Neuronal stem cell (in vitro differentiated cells): ENCODE results near the gene CACNA2D2.

Source experiments
- DNase-seq: peaks from one replicate; pipeline ENCODE4 v3.0.0-alpha.2; 2013; ENCODE audit warnings: low spot score
- H2AFZ ChIP-seq: one replicate; pipeline ENCODE4 v1.6.1; 2013; ENCODE audit warnings: mild to moderate bottlenecking, low read length, inconsistent platforms
- H2AK5ac ChIP-seq: 2 replicates; pipeline ENCODE4 v1.6.1; 2013; ENCODE audit warnings: low read depth, mild to moderate bottlenecking, inconsistent platforms, low read length, moderate library complexity, mixed read lengths
- H2BK120ac ChIP-seq: 2 replicates; pipeline ENCODE4 v1.6.1; 2013; ENCODE audit warnings: low read depth, mild to moderate bottlenecking, inconsistent platforms, low read length, moderate library complexity, mixed read lengths
- H2BK12ac ChIP-seq: one replicate; pipeline ENCODE4 v1.6.1; 2013; ENCODE audit warnings: low read length, inconsistent platforms
- H2BK15ac ChIP-seq: 2 replicates; pipeline ENCODE4 v1.6.1; 2013; ENCODE audit warnings: mild to moderate bottlenecking, low read length, inconsistent platforms, mixed read lengths
- H2BK5ac ChIP-seq: one replicate; pipeline ENCODE4 v1.6.1; 2013; ENCODE audit warnings: inconsistent platforms, mild to moderate bottlenecking, low read length, moderate library complexity
- H3K14ac ChIP-seq: one replicate; pipeline ENCODE4 v1.6.1; 2013; ENCODE audit warnings: low read length, inconsistent platforms
- H3K18ac ChIP-seq: 2 replicates; pipeline ENCODE4 v1.6.1; 2013; ENCODE audit warnings: low read length, inconsistent platforms
- H3K23ac ChIP-seq: 2 replicates; pipeline ENCODE4 v1.6.1; 2013; ENCODE audit warnings: low read depth, mild to moderate bottlenecking, mixed read lengths, low read length, inconsistent platforms; ENCODE audit not compliant: poor library complexity
- H3K27ac ChIP-seq: replicated peaks from 3 replicates; pipeline ENCODE4 v1.5.1; 2013; ENCODE audit warnings: low read length, inconsistent platforms
- H3K27me3 ChIP-seq, 3 experiments: 2 replicates each; pipeline ENCODE4 v1.6.1; 2013; ENCODE audit warnings: low read length in 3 of 3, mild to moderate bottlenecking in 2 of 3, inconsistent platforms in 1 of 3, low read depth in 1 of 3, mixed read lengths in 1 of 3, moderate library complexity in 1 of 3; ENCODE audit not compliant: control insufficient read depth in 3 of 3, insufficient read depth in 3 of 3
- H3K36me3 ChIP-seq, 2 donors: replicated peaks in 1 of 2; 2 replicates each; pipeline ENCODE4 v1.6.1; 2013; ENCODE audit warnings: low read length in 2 of 2; ENCODE audit not compliant: control insufficient read depth in 2 of 2, insufficient read depth in 2 of 2
- H3K4ac ChIP-seq: 2 replicates; pipeline ENCODE4 v1.6.1; 2013; ENCODE audit warnings: inconsistent platforms, mild to moderate bottlenecking, low read length, moderate library complexity
- H3K4me1 ChIP-seq, 2 donors: 1 replicate in 1 of 2; 2 replicates in 1 of 2; pipeline ENCODE4 v1.6.1; 2013; ENCODE audit warnings: low read length in 2 of 2, low read depth in 1 of 2; ENCODE audit not compliant: control insufficient read depth in 2 of 2, insufficient read depth in 1 of 2
- H3K4me2 ChIP-seq: one replicate; pipeline ENCODE4 v1.6.1; 2013; ENCODE audit warnings: mild to moderate bottlenecking, low read length, inconsistent platforms; ENCODE audit not compliant: insufficient read depth, poor library complexity, severe bottlenecking
- H3K4me3 ChIP-seq, 2 donors: 2 replicates each; pipeline ENCODE4 v1.5.1; 2013; ENCODE audit warnings: low read length in 2 of 2, mild to moderate bottlenecking in 2 of 2, inconsistent platforms in 1 of 2, moderate library complexity in 1 of 2
- H3K79me1 ChIP-seq: one replicate; pipeline ENCODE4 v1.6.1; 2013; ENCODE audit warnings: low read depth, mild to moderate bottlenecking, inconsistent platforms, low read length, moderate library complexity
- H3K9ac ChIP-seq: one replicate; pipeline ENCODE4 v1.6.1; 2013; ENCODE audit warnings: mild to moderate bottlenecking, low read depth, low read length, inconsistent platforms; ENCODE audit not compliant: poor library complexity
- H3K9me3 ChIP-seq, 2 donors: replicated peaks in 1 of 2; 2 replicates each; pipeline versions ENCODE3 to v1.6.1; 2013; ENCODE audit warnings: low read length in 2 of 2, mild to moderate bottlenecking in 2 of 2, inconsistent platforms in 1 of 2, low read depth in 1 of 2, mixed read lengths in 1 of 2, moderate library complexity in 1 of 2; ENCODE audit not compliant: control insufficient read depth in 2 of 2, insufficient read depth in 1 of 2
- H4K8ac ChIP-seq: one replicate; pipeline ENCODE4 v1.6.1; 2013; ENCODE audit warnings: low read depth, mild to moderate bottlenecking, inconsistent platforms, low read length, moderate library complexity
- H4K91ac ChIP-seq: one replicate; pipeline ENCODE4 v1.6.1; 2013; ENCODE audit warnings: low read length, low read depth, mild to moderate bottlenecking, inconsistent platforms; ENCODE audit not compliant: poor library complexity
- WGBS, 2 donors: extraction: QIAGEN DNeasy Blood & Tissue Kit; methylation state at CpG; one replicate each; pipeline ENCODE4 v1.1.7; 2013; ENCODE audit warnings: missing lambda C conversion rate in 2 of 2, mixed read lengths in 1 of 2; ENCODE audit not compliant: insufficient read length in 2 of 2, insufficient replicate concordance in 1 of 2; ENCODE audit errors: extremely low coverage in 2 of 2; 5-methylcytosine and 5-hydroxymethylcytosine counted together

CACNA2D2 gene

DNA sequence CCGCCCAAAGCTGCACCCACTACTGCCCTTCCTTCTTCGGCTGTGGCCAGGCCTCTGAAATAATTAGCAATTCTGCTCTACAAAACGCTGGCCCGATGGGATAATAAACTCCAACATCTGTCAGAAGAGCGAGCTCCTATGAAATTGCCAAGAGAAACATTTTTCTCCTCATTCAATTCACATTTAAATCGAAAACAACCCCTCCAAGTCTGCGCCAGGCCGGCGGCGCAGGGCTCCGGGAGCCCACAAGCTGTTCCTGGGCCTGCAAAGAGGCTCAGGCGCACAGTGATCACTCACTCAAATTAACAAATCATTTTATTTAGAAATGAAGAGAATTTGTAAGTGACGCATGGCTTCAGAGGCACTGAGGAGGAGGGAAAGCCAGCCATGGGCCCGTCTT, 88.8 kb downstream of the CACNA2D2 start:
- H3K9ac ChIP-seq = no peak overlapping the region
- H2BK5ac ChIP-seq = no peak overlapping the region
- peaks cover 0 to 6% of the 10 kb centered on the region in 2 donors for H3K4me1 ChIP-seq
- no peaks in the 10 kb centered on the region for H3K36me3 ChIP-seq
- H2AFZ ChIP-seq = no peak overlapping the region
- WGBS, 2 donors = no CpG with 5 or more reads among the region's 14 CpGs
- H4K91ac ChIP-seq = no peak overlapping the region
- no peak overlapping the region for H2BK12ac ChIP-seq
- no peak overlapping the region for H3K4me2 ChIP-seq
- no peak overlapping the region for H3K23ac ChIP-seq
- no peak overlapping the region for H3K4ac ChIP-seq
- no peak overlapping the region for H3K4me3 ChIP-seq
- peaks cover 2% of the 10 kb centered on the region for H3K79me1 ChIP-seq
- peaks cover 0 to 2% of the 10 kb centered on the region in 2 donors for H3K9me3 ChIP-seq
- no peak overlapping the region for H3K27ac ChIP-seq
- no peak for DNase-seq
- H3K14ac ChIP-seq = no peak overlapping the region
- H3K27me3 ChIP-seq = peaks cover 0 to 35% (median 0%) of the 10 kb centered on the region in 3 experiments
- H4K8ac ChIP-seq = no peak overlapping the region
- no peak overlapping the region for H3K18ac ChIP-seq
- H2BK15ac ChIP-seq = no peak overlapping the region
- no peak overlapping the region for H2BK120ac ChIP-seq
- H2AK5ac ChIP-seq = no peak overlapping the region

DNA sequence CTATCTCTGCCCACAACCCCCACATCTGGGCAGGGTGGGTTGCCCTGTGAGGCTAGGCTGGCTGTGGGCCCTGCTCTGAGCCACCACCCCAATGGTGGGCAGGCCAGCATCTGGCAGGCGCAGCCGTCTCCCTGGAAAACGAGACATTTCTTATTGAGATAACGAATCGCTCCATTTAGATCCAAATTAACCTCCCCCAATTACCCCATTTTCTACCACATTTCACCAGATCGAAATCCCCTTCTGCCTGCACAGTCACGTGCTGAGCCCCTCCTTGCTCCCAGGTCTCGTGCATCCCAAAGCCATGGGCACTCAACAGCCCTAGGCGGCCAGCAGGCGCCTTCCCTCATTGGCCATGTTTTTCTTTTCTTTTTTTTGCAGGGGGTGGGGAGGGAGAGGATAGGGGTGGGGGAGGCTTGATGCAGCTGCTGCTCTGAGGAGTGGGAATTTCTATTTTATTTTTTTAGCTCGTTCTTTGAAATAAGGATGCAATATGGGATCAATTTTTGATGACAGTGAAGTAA, 91.1 kb downstream of the CACNA2D2 start:
- no peak overlapping the region for H3K4me3 ChIP-seq
- no peak overlapping the region for H3K9ac ChIP-seq
- H3K4me2 ChIP-seq = no peak overlapping the region
- H2AFZ ChIP-seq = no peak overlapping the region
- no peak overlapping the region for H4K91ac ChIP-seq
- H3K23ac ChIP-seq = no peak overlapping the region
- H3K36me3 ChIP-seq = no peaks in the 10 kb centered on the region
- WGBS, 2 donors = no CpG with 5 or more reads among the region's 11 CpGs
- H2BK12ac ChIP-seq = no peak overlapping the region
- no peak overlapping the region for H4K8ac ChIP-seq
- H2BK120ac ChIP-seq = no peak overlapping the region
- peaks cover 0 to 44% (median 0%) of the 10 kb centered on the region in 3 experiments for H3K27me3 ChIP-seq
- H3K14ac ChIP-seq = no peak overlapping the region
- H3K4ac ChIP-seq = no peak overlapping the region
- DNase-seq = no peak
- no peak overlapping the region for H2BK15ac ChIP-seq
- no peaks in the 10 kb centered on the region for H3K4me1 ChIP-seq
- no peak overlapping the region for H2BK5ac ChIP-seq
- peaks cover 0 to 2% of the 10 kb centered on the region in 2 donors for H3K9me3 ChIP-seq
- H3K79me1 ChIP-seq = peaks cover 4% of the 10 kb centered on the region
- no peak overlapping the region for H3K18ac ChIP-seq
- no peak overlapping the region for H3K27ac ChIP-seq
- no peak overlapping the region for H2AK5ac ChIP-seq

DNA sequence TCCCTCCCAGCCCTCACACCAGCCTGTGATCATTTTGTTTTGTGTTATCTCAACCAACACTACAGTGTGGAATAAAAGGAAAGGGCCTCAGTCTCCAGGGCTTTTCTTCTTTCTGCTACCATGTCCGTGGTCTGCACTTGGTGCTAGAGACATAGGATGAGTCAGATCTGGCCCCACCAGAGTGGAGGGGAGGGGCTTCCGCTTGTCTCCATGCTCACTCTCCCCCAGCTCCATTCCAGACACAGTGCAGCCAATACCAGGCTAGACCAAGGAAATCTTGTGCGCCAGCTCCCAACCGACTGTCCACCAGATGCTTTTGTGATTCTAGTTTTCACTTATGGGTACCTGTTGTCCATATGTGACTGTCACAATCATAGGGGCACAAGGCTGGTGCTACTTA, 92.2 kb downstream of the CACNA2D2 start:
- no peak overlapping the region for H3K4ac ChIP-seq
- no peak overlapping the region for H3K4me3 ChIP-seq
- no peaks in the 10 kb centered on the region for H3K4me1 ChIP-seq
- H2BK120ac ChIP-seq = no peak overlapping the region
- H3K27me3 ChIP-seq = peaks cover 0 to 37% (median 0%) of the 10 kb centered on the region in 3 experiments
- H2AK5ac ChIP-seq = no peak overlapping the region
- H3K27ac ChIP-seq = no peak overlapping the region
- H4K91ac ChIP-seq = no peak overlapping the region
- H2BK5ac ChIP-seq = no peak overlapping the region
- WGBS, 2 donors = no CpG with 5 or more reads among the region's 4 CpGs
- H3K18ac ChIP-seq = no peak overlapping the region
- no peak overlapping the region for H3K23ac ChIP-seq
- no peak overlapping the region for H3K14ac ChIP-seq
- no peak overlapping the region for H4K8ac ChIP-seq
- H2BK12ac ChIP-seq = no peak overlapping the region
- peaks cover 0 to 2% of the 10 kb centered on the region in 2 donors for H3K9me3 ChIP-seq
- H3K79me1 ChIP-seq = peaks cover 2% of the 10 kb centered on the region
- H2BK15ac ChIP-seq = no peak overlapping the region
- H2AFZ ChIP-seq = no peak overlapping the region
- H3K4me2 ChIP-seq = no peak overlapping the region
- H3K9ac ChIP-seq = no peak overlapping the region
- H3K36me3 ChIP-seq = no peaks in the 10 kb centered on the region
- DNase-seq = no peak

DNA sequence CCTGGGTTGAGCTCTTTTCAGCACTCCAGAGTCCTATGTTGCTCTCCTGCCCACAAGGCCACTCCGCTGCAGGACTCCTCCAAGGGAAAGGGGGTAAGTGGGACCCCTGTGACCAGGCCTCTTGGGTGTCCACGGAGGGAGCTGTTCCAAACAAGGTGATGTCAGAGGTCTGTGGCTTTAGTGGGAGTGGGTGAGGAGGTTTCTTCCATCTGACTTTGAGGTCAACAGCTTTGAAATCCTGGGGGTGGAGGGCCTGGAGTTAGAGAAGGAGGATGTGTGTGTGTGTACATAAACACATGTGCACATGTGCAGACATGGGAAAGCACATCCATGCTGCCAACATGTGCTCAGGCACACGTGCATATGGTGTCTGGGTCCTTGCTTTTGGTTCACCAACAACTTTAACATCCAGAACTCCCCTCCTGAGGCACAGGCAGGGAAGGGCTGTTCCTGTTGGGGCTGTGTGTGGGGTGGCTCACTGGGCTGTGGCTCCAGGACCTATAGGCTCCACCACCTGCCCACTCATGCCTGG, 92.8 kb downstream of the CACNA2D2 start:
- Histone ChIP-seq H3K9me3 (peaks cover 0 to 2% of the 10 kb centered on the region in 2 donors), H3K4ac (no peak overlapping the region), H3K4me3 (no peak overlapping the region), H4K91ac (no peak overlapping the region), H2BK12ac (no peak overlapping the region), H2BK120ac (no peak overlapping the region), H3K27me3 (peaks cover 0 to 36% (median 0%) of the 10 kb centered on the region in 3 experiments), H4K8ac (no peak overlapping the region), H3K36me3 (no peaks in the 10 kb centered on the region), H3K4me2 (no peak overlapping the region), H3K79me1 (peaks cover 2% of the 10 kb centered on the region), H3K27ac (no peak overlapping the region), H3K14ac (no peak overlapping the region), H3K23ac (no peak overlapping the region), H3K18ac (no peak overlapping the region), H2BK5ac (no peak overlapping the region), H3K4me1 (no peaks in the 10 kb centered on the region), H3K9ac (no peak overlapping the region), H2AFZ (no peak overlapping the region), H2AK5ac (no peak overlapping the region), H2BK15ac (no peak overlapping the region)
- no CpG with 5 or more reads among the region's 3 CpGs for WGBS, 2 donors
- DNase-seq = no peak
